Liver (tissue), 9 donors: Measurements from ENCODE around the gene TUBB6. TPM values are rescaled to one million over a fixed set of nuclear protein-coding genes. Genes with fewer than 3 reads are reported as not detected.

Source experiments
- DNase-seq: peaks from one replicate; pipeline ENCODE4 v3.0.0-alpha.2; 2017; ENCODE audit warnings: low spot score
- H3K27ac ChIP-seq, 2 donors: one replicate each; pipeline ENCODE4 v1.7.0; 2013; ENCODE audit warnings: inconsistent platforms in 2 of 2, low read length in 2 of 2, control low read depth in 1 of 2, low read depth in 1 of 2, mild to moderate bottlenecking in 1 of 2
- H3K27me3 ChIP-seq, 4 donors: one replicate each; pipeline versions ENCODE4 v1.6.1 to v1.7.0; 2013; ENCODE audit warnings: low read length in 3 of 4, inconsistent platforms in 1 of 4, mild to moderate bottlenecking in 1 of 4, moderate library complexity in 1 of 4; ENCODE audit not compliant: control insufficient read depth in 4 of 4, insufficient read depth in 4 of 4
- H3K36me3 ChIP-seq, 4 donors: one replicate each; pipeline versions ENCODE4 v1.6.1 to v1.7.0; 2013; ENCODE audit warnings: low read length in 3 of 4, mild to moderate bottlenecking in 3 of 4, low read depth in 1 of 4, moderate library complexity in 1 of 4; ENCODE audit not compliant: control insufficient read depth in 4 of 4, insufficient read depth in 3 of 4
- H3K4me1 ChIP-seq, 4 donors: one replicate each; pipeline versions ENCODE4 v1.6.1 to v1.7.0; 2013; ENCODE audit warnings: low read length in 3 of 4, mild to moderate bottlenecking in 3 of 4, moderate library complexity in 1 of 4; ENCODE audit not compliant: control insufficient read depth in 4 of 4, insufficient read depth in 4 of 4
- H3K4me3 ChIP-seq, 3 donors: one replicate each; pipeline versions ENCODE4 v1.6.1 to v1.7.0; 2013; ENCODE audit warnings: low read length in 3 of 3, control low read depth in 1 of 3, low read depth in 1 of 3, mild to moderate bottlenecking in 1 of 3
- H3K9ac ChIP-seq, 2 donors: one replicate each; pipeline ENCODE4 v1.7.0; 2013; ENCODE audit warnings: low read length in 2 of 2, mild to moderate bottlenecking in 2 of 2, moderate library complexity in 2 of 2, control low read depth in 1 of 2, low read depth in 1 of 2
- H3K9me3 ChIP-seq, 4 donors: one replicate each; pipeline versions ENCODE4 v1.6.1 to v1.7.0; 2013; ENCODE audit warnings: low read length in 3 of 4; ENCODE audit not compliant: control insufficient read depth in 4 of 4
- EGR1 ChIP-seq, 2 donors: IDR thresholded peaks; 2 replicates each; pipeline ENCODE4 v1.6.1; 2016 to 2018; ENCODE audit warnings: antibody characterized with exemption in 2 of 2, low read depth in 2 of 2
- FOXA1 ChIP-seq: IDR thresholded peaks from 2 replicates; pipeline ENCODE4 v1.6.1; 2016; ENCODE audit warnings: antibody characterized with exemption
- FOXA2 ChIP-seq: IDR thresholded peaks from 2 replicates; pipeline ENCODE4 v1.6.1; 2016; ENCODE audit warnings: antibody characterized with exemption
- HNF4A ChIP-seq, 2 donors: conservative IDR thresholded peaks; 2 replicates each; pipeline ENCODE4 v1.6.1; 2016; ENCODE audit warnings: antibody characterized with exemption in 2 of 2, mild to moderate bottlenecking in 2 of 2
- HNF4G ChIP-seq: IDR thresholded peaks from 2 replicates; pipeline ENCODE4 v1.6.1; 2016; ENCODE audit warnings: antibody characterized with exemption
- JUND ChIP-seq, 2 donors: IDR thresholded peaks; 2 replicates each; pipeline ENCODE4 v1.6.1; 2016; ENCODE audit warnings: antibody characterized with exemption in 2 of 2
- NR2F2 ChIP-seq: IDR thresholded peaks from 2 replicates; pipeline ENCODE4 v1.6.1; 2016; ENCODE audit warnings: antibody characterized with exemption
- RAD21 ChIP-seq, 2 donors: IDR thresholded peaks; 2 replicates each; pipeline ENCODE4 v1.6.1; 2016; ENCODE audit warnings: antibody characterized with exemption in 2 of 2, mild to moderate bottlenecking in 2 of 2
- RXRA ChIP-seq, 2 donors: IDR thresholded peaks; 2 replicates each; pipeline ENCODE4 v1.6.1; 2017 to 2018; ENCODE audit warnings: antibody characterized with exemption in 2 of 2, mild to moderate bottlenecking in 1 of 2
- SP1 ChIP-seq: IDR thresholded peaks from 2 replicates; pipeline ENCODE4 v1.6.1; 2018; ENCODE audit warnings: antibody characterized with exemption, mild to moderate bottlenecking
- TAF1 ChIP-seq: conservative IDR thresholded peaks from 2 replicates; pipeline ENCODE4 v1.6.1; 2016; ENCODE audit warnings: antibody characterized with exemption, mild to moderate bottlenecking
- YY1 ChIP-seq: IDR thresholded peaks from 2 replicates; pipeline ENCODE4 v1.6.1; 2016; ENCODE audit warnings: antibody characterized with exemption, mild to moderate bottlenecking
- WGBS: extraction: QIAGEN DNeasy Blood & Tissue Kit; methylation state at CpG from one replicate; pipeline ENCODE4 v1.1.7; 2013; 5-methylcytosine and 5-hydroxymethylcytosine counted together
- polyA plus RNA-seq, 2 donors: library from polyadenylated mRNA; stranded (reverse) in 1 of 2; unstranded in 1 of 2; fragments of 200-250 nt in 1 of 2; fragments of >200 nt in 1 of 2; fragmentation: Nextera tagmentation in 1 of 2; extraction: Ambion mirVana in 1 of 2; gene quantifications; one replicate each; pipeline versions ENCODE4 v1.2.1 to v1.2.3, GENCODE V29; 2013 to 2015
- total RNA-seq, 2 donors: library from RNA; depleted of rRNA; stranded (reverse); fragments of >200 nt; gene quantifications; one replicate each; pipeline ENCODE4 v1.2.3, GENCODE V29; 2014
- TF ChIP-seq, protein P1 (sequence below): IDR thresholded peaks from 2 replicates; pipeline ENCODE4 v1.6.1; 2016; ENCODE audit warnings: antibody characterized with exemption
- TF ChIP-seq, protein P2 (sequence below): IDR thresholded peaks from 2 replicates; pipeline ENCODE4 v1.6.1; 2016; ENCODE audit warnings: antibody characterized with exemption
- TF ChIP-seq, protein P3 (sequence below): IDR thresholded peaks from 2 replicates; pipeline ENCODE4 v1.6.1; 2016; ENCODE audit warnings: antibody characterized with exemption, mild to moderate bottlenecking
- TF ChIP-seq, protein P4 (sequence below): fragments of 150-350 bp; IDR thresholded peaks from 2 replicates; pipeline ENCODE4 v1.5.1; 2017; ENCODE audit warnings: improper control_type of control experiment, low read depth, low read length; ENCODE audit not compliant: missing input control
- TF ChIP-seq, protein P5 (sequence below): IDR thresholded peaks from 2 replicates; pipeline ENCODE4 v1.6.1; 2016; ENCODE audit warnings: antibody characterized with exemption
- donor health status: healthy.
- donor health status: healthy.
- donor health status: healthy.
- donor health status: healthy.
- donor health status: healthy.

TUBB6 gene
- total and polyA plus RNA-seq, 4 donors, result 5.5 to 347 (median 17.5) TPM

DNA sequence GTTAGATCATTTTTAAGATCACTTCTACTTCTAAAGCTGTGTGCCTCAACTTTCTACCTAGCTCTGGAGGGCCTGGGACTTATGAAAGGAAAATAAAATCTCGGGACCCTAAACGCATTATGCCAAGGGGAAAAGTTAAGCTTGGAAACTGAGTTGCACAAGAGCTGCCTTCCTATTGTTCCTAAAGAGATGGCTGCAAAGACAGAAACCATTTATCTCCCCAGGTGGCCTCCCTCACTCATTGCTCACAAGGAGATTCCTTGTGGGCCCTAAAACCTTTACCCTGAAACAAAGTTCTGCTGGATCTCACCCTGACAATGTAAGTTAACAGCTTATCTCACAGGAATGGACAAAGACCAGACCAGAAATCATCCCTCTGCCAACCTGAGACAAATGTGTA is 26.8 kb downstream of the TUBB6 start:
- no peak for DNase-seq
- Histone ChIP-seq H3K4me1 (no peaks in the 10 kb centered on the region), H3K36me3 (peaks cover 6 to 33% (median 22%) of the 10 kb centered on the region in 4 donors), H3K9ac (no peak overlapping the region), H3K9me3 (no peaks in the 10 kb centered on the region), H3K27me3 (no peaks in the 10 kb centered on the region), H3K27ac (no peak overlapping the region), H3K4me3 (no peak overlapping the region)
- WGBS, result 94% methylated on average over 2 of the region's 2 CpGs
- TF ChIP-seq, protein P1, sequence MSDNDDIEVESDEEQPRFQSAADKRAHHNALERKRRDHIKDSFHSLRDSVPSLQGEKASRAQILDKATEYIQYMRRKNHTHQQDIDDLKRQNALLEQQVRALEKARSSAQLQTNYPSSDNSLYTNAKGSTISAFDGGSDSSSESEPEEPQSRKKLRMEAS, result no peak
- TF ChIP-seq, protein P2, sequence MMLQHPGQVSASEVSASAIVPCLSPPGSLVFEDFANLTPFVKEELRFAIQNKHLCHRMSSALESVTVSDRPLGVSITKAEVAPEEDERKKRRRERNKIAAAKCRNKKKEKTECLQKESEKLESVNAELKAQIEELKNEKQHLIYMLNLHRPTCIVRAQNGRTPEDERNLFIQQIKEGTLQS, result no peak
- TF ChIP-seq TAF1 (no peak), JUND (IDR thresholded peaks at IDR 0.05) (no peak), RXRA (IDR thresholded peaks at IDR 0.05) (no peak), FOXA1 (no peak), HNF4A (conservative IDR thresholded peaks at IDR 0.05) (no peak), RAD21 (IDR thresholded peaks at IDR 0.05) (no peak), FOXA2 (no peak), HNF4G (no peak)
- TF ChIP-seq, protein P3, sequence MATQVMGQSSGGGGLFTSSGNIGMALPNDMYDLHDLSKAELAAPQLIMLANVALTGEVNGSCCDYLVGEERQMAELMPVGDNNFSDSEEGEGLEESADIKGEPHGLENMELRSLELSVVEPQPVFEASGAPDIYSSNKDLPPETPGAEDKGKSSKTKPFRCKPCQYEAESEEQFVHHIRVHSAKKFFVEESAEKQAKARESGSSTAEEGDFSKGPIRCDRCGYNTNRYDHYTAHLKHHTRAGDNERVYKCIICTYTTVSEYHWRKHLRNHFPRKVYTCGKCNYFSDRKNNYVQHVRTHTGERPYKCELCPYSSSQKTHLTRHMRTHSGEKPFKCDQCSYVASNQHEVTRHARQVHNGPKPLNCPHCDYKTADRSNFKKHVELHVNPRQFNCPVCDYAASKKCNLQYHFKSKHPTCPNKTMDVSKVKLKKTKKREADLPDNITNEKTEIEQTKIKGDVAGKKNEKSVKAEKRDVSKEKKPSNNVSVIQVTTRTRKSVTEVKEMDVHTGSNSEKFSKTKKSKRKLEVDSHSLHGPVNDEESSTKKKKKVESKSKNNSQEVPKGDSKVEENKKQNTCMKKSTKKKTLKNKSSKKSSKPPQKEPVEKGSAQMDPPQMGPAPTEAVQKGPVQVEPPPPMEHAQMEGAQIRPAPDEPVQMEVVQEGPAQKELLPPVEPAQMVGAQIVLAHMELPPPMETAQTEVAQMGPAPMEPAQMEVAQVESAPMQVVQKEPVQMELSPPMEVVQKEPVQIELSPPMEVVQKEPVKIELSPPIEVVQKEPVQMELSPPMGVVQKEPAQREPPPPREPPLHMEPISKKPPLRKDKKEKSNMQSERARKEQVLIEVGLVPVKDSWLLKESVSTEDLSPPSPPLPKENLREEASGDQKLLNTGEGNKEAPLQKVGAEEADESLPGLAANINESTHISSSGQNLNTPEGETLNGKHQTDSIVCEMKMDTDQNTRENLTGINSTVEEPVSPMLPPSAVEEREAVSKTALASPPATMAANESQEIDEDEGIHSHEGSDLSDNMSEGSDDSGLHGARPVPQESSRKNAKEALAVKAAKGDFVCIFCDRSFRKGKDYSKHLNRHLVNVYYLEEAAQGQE, result no peak
- TF ChIP-seq, protein P4, sequence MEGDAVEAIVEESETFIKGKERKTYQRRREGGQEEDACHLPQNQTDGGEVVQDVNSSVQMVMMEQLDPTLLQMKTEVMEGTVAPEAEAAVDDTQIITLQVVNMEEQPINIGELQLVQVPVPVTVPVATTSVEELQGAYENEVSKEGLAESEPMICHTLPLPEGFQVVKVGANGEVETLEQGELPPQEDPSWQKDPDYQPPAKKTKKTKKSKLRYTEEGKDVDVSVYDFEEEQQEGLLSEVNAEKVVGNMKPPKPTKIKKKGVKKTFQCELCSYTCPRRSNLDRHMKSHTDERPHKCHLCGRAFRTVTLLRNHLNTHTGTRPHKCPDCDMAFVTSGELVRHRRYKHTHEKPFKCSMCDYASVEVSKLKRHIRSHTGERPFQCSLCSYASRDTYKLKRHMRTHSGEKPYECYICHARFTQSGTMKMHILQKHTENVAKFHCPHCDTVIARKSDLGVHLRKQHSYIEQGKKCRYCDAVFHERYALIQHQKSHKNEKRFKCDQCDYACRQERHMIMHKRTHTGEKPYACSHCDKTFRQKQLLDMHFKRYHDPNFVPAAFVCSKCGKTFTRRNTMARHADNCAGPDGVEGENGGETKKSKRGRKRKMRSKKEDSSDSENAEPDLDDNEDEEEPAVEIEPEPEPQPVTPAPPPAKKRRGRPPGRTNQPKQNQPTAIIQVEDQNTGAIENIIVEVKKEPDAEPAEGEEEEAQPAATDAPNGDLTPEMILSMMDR, result no peak

DNA sequence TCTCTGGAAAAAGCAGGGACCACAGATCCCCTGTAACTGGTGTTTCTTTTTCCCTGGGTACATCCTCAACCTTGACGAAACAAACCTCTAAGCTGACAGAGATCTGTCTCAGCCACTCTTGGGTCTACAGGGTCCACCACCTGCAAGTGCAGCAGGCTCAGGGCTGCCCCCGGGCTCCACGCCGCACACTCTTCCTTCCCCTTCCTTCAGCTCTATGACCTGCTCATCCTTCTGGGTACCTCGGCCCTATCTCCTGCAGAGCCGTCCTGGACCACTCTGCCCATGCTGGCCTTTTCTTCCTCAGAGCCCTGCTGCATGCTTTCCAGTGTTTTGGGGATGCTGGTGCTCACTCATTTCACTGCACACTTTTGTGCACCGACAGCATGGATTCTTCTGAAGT is 27.5 kb downstream of the TUBB6 start:
- H3K4me1 ChIP-seq, result no peaks in the 10 kb centered on the region
- no peak overlapping the region for H3K4me3 ChIP-seq
- TF ChIP-seq RXRA (IDR thresholded peaks at IDR 0.05) (no peak), HNF4G (no peak), FOXA2 (no peak), HNF4A (conservative IDR thresholded peaks at IDR 0.05) (no peak)
- no peak overlapping the region for H3K9ac ChIP-seq
- H3K27me3 ChIP-seq, result no peaks in the 10 kb centered on the region
- H3K27ac ChIP-seq, result no peak overlapping the region
- 96% methylated on average over 7 of the region's 7 CpGs for WGBS
- no peak for DNase-seq
- H3K9me3 ChIP-seq, result no peaks in the 10 kb centered on the region
- peaks cover 12 to 36% (median 24%) of the 10 kb centered on the region in 4 donors for H3K36me3 ChIP-seq

DNA sequence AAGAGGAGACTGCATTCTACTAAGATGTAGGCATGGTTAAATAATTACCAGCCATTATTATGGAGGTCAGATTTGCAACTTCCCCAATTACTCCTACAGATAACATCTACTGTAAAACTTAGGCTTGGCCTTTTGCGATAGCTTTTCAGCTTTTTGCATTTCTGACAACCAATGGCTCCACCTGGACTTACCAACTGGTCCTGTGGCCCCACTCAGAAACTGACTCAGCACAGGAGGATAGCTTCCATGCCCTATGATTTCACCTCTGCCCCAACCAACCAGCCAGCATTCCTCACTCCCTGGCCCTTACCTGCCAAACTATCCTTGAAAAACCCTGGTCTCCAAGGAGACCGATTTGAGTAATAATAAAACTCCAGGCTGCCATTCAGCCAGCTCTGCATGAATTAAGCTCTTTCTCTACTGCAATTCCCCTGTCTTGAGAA is 28.2 kb downstream of the TUBB6 start:
- Histone ChIP-seq H3K27me3 (no peaks in the 10 kb centered on the region), H3K27ac (no peak overlapping the region), H3K9ac (no peak overlapping the region), H3K4me3 (no peak overlapping the region), H3K4me1 (no peaks in the 10 kb centered on the region), H3K9me3 (no peaks in the 10 kb centered on the region), H3K36me3 (peaks cover 12 to 38% (median 24%) of the 10 kb centered on the region in 4 donors)
- WGBS, result 89% methylated on average over 2 of the region's 2 CpGs
- no peak for DNase-seq
- TF ChIP-seq TAF1 (no peak), RAD21 (IDR thresholded peaks at IDR 0.05) (no peak), HNF4G (no peak), HNF4A (conservative IDR thresholded peaks at IDR 0.05) (no peak), EGR1 (IDR thresholded peaks at IDR 0.05; ENCODE audit: low read depth in 2 of 2) (no peak), NR2F2 (no peak), SP1 (no peak), JUND (IDR thresholded peaks at IDR 0.05) (no peak), FOXA1 (no peak), FOXA2 (no peak), YY1 (no peak)
- TF ChIP-seq, protein P5, sequence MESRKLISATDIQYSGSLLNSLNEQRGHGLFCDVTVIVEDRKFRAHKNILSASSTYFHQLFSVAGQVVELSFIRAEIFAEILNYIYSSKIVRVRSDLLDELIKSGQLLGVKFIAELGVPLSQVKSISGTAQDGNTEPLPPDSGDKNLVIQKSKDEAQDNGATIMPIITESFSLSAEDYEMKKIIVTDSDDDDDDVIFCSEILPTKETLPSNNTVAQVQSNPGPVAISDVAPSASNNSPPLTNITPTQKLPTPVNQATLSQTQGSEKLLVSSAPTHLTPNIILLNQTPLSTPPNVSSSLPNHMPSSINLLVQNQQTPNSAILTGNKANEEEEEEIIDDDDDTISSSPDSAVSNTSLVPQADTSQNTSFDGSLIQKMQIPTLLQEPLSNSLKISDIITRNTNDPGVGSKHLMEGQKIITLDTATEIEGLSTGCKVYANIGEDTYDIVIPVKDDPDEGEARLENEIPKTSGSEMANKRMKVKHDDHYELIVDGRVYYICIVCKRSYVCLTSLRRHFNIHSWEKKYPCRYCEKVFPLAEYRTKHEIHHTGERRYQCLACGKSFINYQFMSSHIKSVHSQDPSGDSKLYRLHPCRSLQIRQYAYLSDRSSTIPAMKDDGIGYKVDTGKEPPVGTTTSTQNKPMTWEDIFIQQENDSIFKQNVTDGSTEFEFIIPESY, result no peak
- TF ChIP-seq, protein P2, result no peak
- TF ChIP-seq, protein P4, result no peak
